Stimulated activated CD8-positive, alpha-beta memory T cell treated with anti-CD3 and anti-CD28 coated beads, Interleukin-12 subunit alpha, Interleukin-12 subunit beta, amount 100 ng/mL, for 1 hour (primary cell): ENCODE measurements around the gene NF2.

Source experiments
- DNase-seq: peaks from one replicate; pipeline ENCODE4 v3.0.0-alpha.2; 2020; ENCODE audit warnings: low read depth

The NF2 gene

GRCh38 chr22:29631725-29632124, 28.3 kb downstream of the NF2 start:
- no peak for DNase-seq

GRCh38 chr22:29632672-29633071, 29.2 kb downstream of the NF2 start:
- no peak for DNase-seq

GRCh38 chr22:29633514-29634312, 30.3 kb downstream of the NF2 start:
- DNase-seq, result no peak

- DNase-seq, result no peak
These were observed 31.4 kb downstream of the NF2 start for GRCh38 chr22:29634847-29635246.

GRCh38 chr22:29635734-29636357, 32.4 kb downstream of the NF2 start:
- no peak for DNase-seq

GRCh38 chr22:29636751-29637150, 33.3 kb downstream of the NF2 start:
- no peak for DNase-seq

GRCh38 chr22:29637181-29637580, 33.7 kb downstream of the NF2 start:
- no peak for DNase-seq

GRCh38 chr22:29638678-29639077, 35.2 kb downstream of the NF2 start:
- no peak for DNase-seq

- no peak for DNase-seq
These were observed 35.7 kb downstream of the NF2 start for GRCh38 chr22:29639096-29639495.

GRCh38 chr22:29641042-29641699, 37.7 kb downstream of the NF2 start:
- no peak for DNase-seq

- DNase-seq, result no peak
These were observed 38.4 kb downstream of the NF2 start for GRCh38 chr22:29641700-29642330.

- DNase-seq, result no peak
These were observed 39.3 kb downstream of the NF2 start for GRCh38 chr22:29642694-29643093.

- no peak for DNase-seq
These were observed 44.7 kb downstream of the NF2 start for GRCh38 chr22:29647954-29648737.

GRCh38 chr22:29650370-29650769, 46.9 kb downstream of the NF2 start:
- DNase-seq, result no peak

- no peak for DNase-seq
These were observed 48.2 kb downstream of the NF2 start for GRCh38 chr22:29651652-29652051.

- DNase-seq, result no peak
These were observed 51.0 kb downstream of the NF2 start for GRCh38 chr22:29654420-29654819.

GRCh38 chr22:29654882-29655281, 51.4 kb downstream of the NF2 start:
- no peak for DNase-seq

- no peak for DNase-seq
These were observed 54.7 kb downstream of the NF2 start for GRCh38 chr22:29658176-29658575.

- DNase-seq, result no peak
These were observed 56.6 kb downstream of the NF2 start for GRCh38 chr22:29660021-29660420.

- DNase-seq, result no peak
These were observed 57.9 kb downstream of the NF2 start for GRCh38 chr22:29661336-29661735.

GRCh38 chr22:29663180-29663821, 59.9 kb downstream of the NF2 start:
- DNase-seq, result no peak
